H9 (cell line): ENCODE measurements around the gene GOLGA6L24. TPM values are rescaled to one million over a fixed set of nuclear protein-coding genes. Genes with fewer than 3 reads are reported as not detected.
"Not testable (repeated sequence)": the region's sequence is repeated elsewhere in the genome, so short reads cannot be mapped to it uniquely, and the experiment has no call there.

Experiments
- DNase-seq: peaks from one replicate; pipeline ENCODE4 v3.0.0-alpha.2; 2017
- H2AFZ ChIP-seq: one replicate; pipeline ENCODE4 v1.6.1; 2013; ENCODE audit warnings: mild to moderate bottlenecking, low read length, control low read depth, moderate library complexity
- H2AK5ac ChIP-seq: 2 replicates; pipeline ENCODE4 v1.6.1; 2013; ENCODE audit warnings: low read length, control low read depth, mixed read lengths; ENCODE audit not compliant: insufficient read length
- H2BK120ac ChIP-seq: one replicate; pipeline ENCODE4 v1.6.1; 2013; ENCODE audit warnings: low read depth, mild to moderate bottlenecking, low read length, control low read depth, inconsistent platforms; ENCODE audit not compliant: poor library complexity, severe bottlenecking
- H2BK12ac ChIP-seq: 2 replicates; pipeline ENCODE4 v1.6.1; 2013; ENCODE audit warnings: low read length, control low read depth, mixed read lengths, low read depth; ENCODE audit not compliant: insufficient read length
- H2BK15ac ChIP-seq: 2 replicates; pipeline ENCODE4 v1.6.1; 2013; ENCODE audit warnings: low read depth, low read length, control low read depth
- H2BK20ac ChIP-seq: one replicate; pipeline ENCODE4 v1.6.1; 2013; ENCODE audit warnings: low read depth, mild to moderate bottlenecking, low read length, control low read depth, inconsistent platforms; ENCODE audit not compliant: poor library complexity, severe bottlenecking
- H2BK5ac ChIP-seq: 2 replicates; pipeline ENCODE4 v1.6.1; 2013; ENCODE audit warnings: low read length, control low read depth, mixed read lengths; ENCODE audit not compliant: insufficient read length
- H3K14ac ChIP-seq: 2 replicates; pipeline ENCODE4 v1.6.1; 2013; ENCODE audit warnings: low read length, control low read depth; ENCODE audit not compliant: insufficient read depth
- H3K18ac ChIP-seq: 2 replicates; pipeline ENCODE4 v1.6.1; 2013; ENCODE audit warnings: low read depth, mild to moderate bottlenecking, mixed read lengths, low read length, control low read depth; ENCODE audit not compliant: insufficient read length
- H3K23ac ChIP-seq: 2 replicates; pipeline ENCODE4 v1.6.1; 2013; ENCODE audit warnings: low read length, control low read depth, mixed read lengths, low read depth; ENCODE audit not compliant: insufficient read length
- H3K23me2 ChIP-seq: 2 replicates; pipeline ENCODE4 v1.6.1; 2013; ENCODE audit warnings: low read depth, mild to moderate bottlenecking, mixed read lengths, low read length, control low read depth; ENCODE audit not compliant: insufficient read length, poor library complexity, severe bottlenecking
- H3K27ac ChIP-seq: 2 replicates; pipeline ENCODE4 v1.5.1; 2013; ENCODE audit warnings: low read length, control low read depth, mixed read lengths, low read depth; ENCODE audit not compliant: insufficient read length
- H3K27me3 ChIP-seq: 2 replicates; pipeline ENCODE4 v1.6.1; 2013; ENCODE audit warnings: low read length, control low read depth, inconsistent platforms; ENCODE audit not compliant: insufficient read depth
- H3K4ac ChIP-seq: 2 replicates; pipeline ENCODE4 v1.6.1; 2013; ENCODE audit warnings: low read depth, mild to moderate bottlenecking, control low read depth, inconsistent platforms, low read length, moderate library complexity
- H3K4me1 ChIP-seq: 2 replicates; pipeline ENCODE4 v1.6.1; 2013; ENCODE audit warnings: low read length, control low read depth, inconsistent platforms; ENCODE audit not compliant: insufficient read depth
- H3K4me2 ChIP-seq: 2 replicates; pipeline ENCODE4 v1.6.1; 2013; ENCODE audit warnings: low read length, control low read depth, mixed read lengths; ENCODE audit not compliant: insufficient read length, insufficient read depth
- H3K56ac ChIP-seq: 2 replicates; pipeline ENCODE4 v1.6.1; 2013; ENCODE audit warnings: low read depth, mild to moderate bottlenecking, mixed read lengths, low read length, control low read depth; ENCODE audit not compliant: insufficient read length
- H3K79me1 ChIP-seq: 2 replicates; pipeline ENCODE4 v1.6.1; 2013; ENCODE audit warnings: low read depth, mild to moderate bottlenecking, moderate library complexity, low read length, control low read depth, inconsistent platforms; ENCODE audit not compliant: insufficient read depth, poor library complexity, severe bottlenecking
- H3K79me2 ChIP-seq: 2 replicates; pipeline ENCODE4 v1.6.1; 2013; ENCODE audit warnings: low read length, control low read depth, inconsistent platforms; ENCODE audit not compliant: insufficient read depth
- H3K9ac ChIP-seq: 2 replicates; pipeline ENCODE4 v1.6.1; 2013; ENCODE audit warnings: low read length, control low read depth, mixed read lengths; ENCODE audit not compliant: insufficient read length; ENCODE audit errors: extremely low read depth
- H3K9me3 ChIP-seq: one replicate; pipeline ENCODE4 v1.6.1; 2013; ENCODE audit warnings: low read depth, low read length, inconsistent platforms; ENCODE audit not compliant: control insufficient read depth
- H3T11ph ChIP-seq: one replicate; pipeline ENCODE4 v1.6.1; 2013; ENCODE audit warnings: mild to moderate bottlenecking, low read length, control low read depth, inconsistent platforms
- H4K20me1 ChIP-seq: one replicate; pipeline ENCODE4 v1.6.1; 2013; ENCODE audit not compliant: control insufficient read depth, insufficient read length, insufficient read depth
- H4K5ac ChIP-seq: 2 replicates; pipeline ENCODE4 v1.6.1; 2013; ENCODE audit warnings: low read depth, mild to moderate bottlenecking, mixed read lengths, low read length, control low read depth; ENCODE audit not compliant: insufficient read length
- H4K8ac ChIP-seq: replicated peaks from 2 replicates; pipeline ENCODE4 v1.6.1; 2013; ENCODE audit warnings: low read length, control low read depth, mixed read lengths, low read depth; ENCODE audit not compliant: insufficient read length
- H4K91ac ChIP-seq: 2 replicates; pipeline ENCODE4 v1.6.1; 2013; ENCODE audit warnings: low read depth, mild to moderate bottlenecking, moderate library complexity, mixed read lengths, low read length, control low read depth; ENCODE audit not compliant: insufficient read length
- H3K27ac Mint-ChIP-seq, 3 experiments: 2 replicates in 2 of 3; 3 replicates in 1 of 3; pipeline ENCODE4 v1.8.0; 2020 to 2021; ENCODE audit warnings: mixed read lengths in 3 of 3, mild to moderate bottlenecking in 1 of 3, moderate library complexity in 1 of 3
- H3K27me3 Mint-ChIP-seq: 2 replicates; pipeline ENCODE4 v1.8.0; 2021; ENCODE audit warnings: low read depth, mild to moderate bottlenecking, moderate library complexity, mixed read lengths
- H3K36me3 Mint-ChIP-seq, 3 experiments: 2 replicates in 2 of 3; 3 replicates in 1 of 3; pipeline ENCODE4 v1.8.0; 2020 to 2021; ENCODE audit warnings: low read depth in 3 of 3, mixed read lengths in 3 of 3; ENCODE audit not compliant: insufficient read depth in 1 of 3
- H3K4me1 Mint-ChIP-seq, 2 experiments: 2 replicates each; pipeline ENCODE4 v1.8.0; 2020; ENCODE audit warnings: mixed read lengths in 2 of 2
- H3K4me3 Mint-ChIP-seq, 2 experiments: 2 replicates in 1 of 2; 3 replicates in 1 of 2; pipeline ENCODE4 v1.8.0; 2020 to 2021; ENCODE audit warnings: mild to moderate bottlenecking in 2 of 2, mixed read lengths in 2 of 2, moderate library complexity in 1 of 2
- H3K9me3 Mint-ChIP-seq, 2 experiments: 2 replicates in 1 of 2; 3 replicates in 1 of 2; pipeline ENCODE4 v1.8.0; 2020; ENCODE audit warnings: mild to moderate bottlenecking in 2 of 2, mixed read lengths in 2 of 2, moderate library complexity in 1 of 2
- WGBS: extraction: QIAGEN DNeasy Blood & Tissue Kit; methylation state at CpG from one replicate; pipeline ENCODE4 v1.1.7; 2013; ENCODE audit warnings: missing lambda C conversion rate, low lambda C conversion rate, mixed read lengths; ENCODE audit not compliant: insufficient read length; ENCODE audit errors: extremely low coverage; 5-methylcytosine and 5-hydroxymethylcytosine counted together
- total RNA-seq: library from RNA; stranded (reverse); gene quantifications from 2 replicates; pipeline ENCODE4 v1.2.1, GENCODE V29; 2021

GOLGA6L24 gene
- total RNA-seq, 1 experiment from 2014 or later: not detected

DNA sequence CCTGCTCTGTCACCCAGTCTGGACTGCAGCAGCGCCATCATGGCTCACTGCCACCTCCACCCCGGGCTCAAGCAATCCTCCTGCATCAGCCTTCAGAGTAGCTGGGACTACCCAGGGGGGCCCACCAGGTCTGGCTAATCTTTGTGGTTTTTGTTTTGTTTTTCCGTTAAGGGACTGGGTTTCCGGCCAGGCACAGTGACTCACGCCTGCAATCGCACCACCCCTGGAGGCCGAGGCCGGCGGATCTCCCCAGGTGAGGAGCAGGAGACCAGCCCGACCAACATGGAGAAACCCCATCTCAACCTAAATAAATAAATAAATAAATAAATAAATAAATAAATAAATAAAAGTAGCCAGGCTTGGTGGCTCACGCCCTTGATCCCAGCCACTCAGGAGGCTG lies 38.1 kb upstream of the GOLGA6L24 start:
- not testable (repeated sequence) for H2BK12ac ChIP-seq, H4K8ac ChIP-seq, H3K9me3 Mint-ChIP-seq, H3K9ac ChIP-seq, H2BK15ac ChIP-seq, H2AFZ ChIP-seq, H2AK5ac ChIP-seq, H3K23ac ChIP-seq, H3K4ac ChIP-seq, H3K23me2 ChIP-seq, H3K18ac ChIP-seq, H3K9me3 ChIP-seq, H4K91ac ChIP-seq, H2BK5ac ChIP-seq, H3K27me3 ChIP-seq, H4K5ac ChIP-seq, H3K56ac ChIP-seq, H3K4me3 Mint-ChIP-seq, H3K27ac ChIP-seq, H2BK120ac ChIP-seq, H3K79me2 ChIP-seq, H3T11ph ChIP-seq, H3K27me3 Mint-ChIP-seq, H4K20me1 ChIP-seq, DNase-seq, H3K4me1 Mint-ChIP-seq, H3K14ac ChIP-seq, H3K79me1 ChIP-seq, H3K36me3 Mint-ChIP-seq, H2BK20ac ChIP-seq, H3K4me2 ChIP-seq, H3K27ac Mint-ChIP-seq, H3K4me1 ChIP-seq
- WGBS: no CpG with 5 or more reads among the region's 11 CpGs

DNA sequence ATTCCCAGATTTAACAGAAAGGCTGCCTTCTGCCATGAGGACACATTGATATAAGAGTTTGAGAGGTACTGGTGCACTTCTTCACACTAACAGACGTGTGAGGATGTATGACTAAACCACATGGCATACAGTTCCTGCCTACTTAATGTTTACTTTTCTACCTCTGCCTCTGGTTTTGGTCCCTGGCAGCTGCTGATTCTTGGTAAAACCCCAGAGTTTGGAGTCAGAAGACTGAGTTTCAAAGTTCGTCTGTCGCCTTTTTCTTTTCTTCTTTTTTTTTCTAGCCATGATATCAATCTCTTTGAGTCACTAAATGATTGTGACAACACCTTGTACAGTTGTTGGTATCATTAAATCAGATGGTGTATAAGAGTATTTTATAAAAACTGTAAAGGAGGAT lies 22.2 kb upstream of the GOLGA6L24 start:
- H3K27ac Mint-ChIP-seq, H2AK5ac ChIP-seq: not testable (repeated sequence)

More for the DNA sequence above, 22.2 kb upstream of the GOLGA6L24 start:
- H3K4me3 Mint-ChIP-seq, H3K4me1 Mint-ChIP-seq, H3K4me2 ChIP-seq, H3K14ac ChIP-seq, H3K9ac ChIP-seq, H4K91ac ChIP-seq, H3K79me1 ChIP-seq, H3K27me3 ChIP-seq, H2BK15ac ChIP-seq, H3K79me2 ChIP-seq, H2BK5ac ChIP-seq, H2BK120ac ChIP-seq, H2BK12ac ChIP-seq, H3K9me3 Mint-ChIP-seq, H4K20me1 ChIP-seq, H4K5ac ChIP-seq, H3K4me1 ChIP-seq, H3K9me3 ChIP-seq, H3K23ac ChIP-seq, H3K27ac ChIP-seq, DNase-seq, H2AFZ ChIP-seq, H4K8ac ChIP-seq, H3K4ac ChIP-seq, H3K27me3 Mint-ChIP-seq, H3K56ac ChIP-seq, H3K23me2 ChIP-seq, H3T11ph ChIP-seq, H2BK20ac ChIP-seq, H3K18ac ChIP-seq, H3K36me3 Mint-ChIP-seq: not testable (repeated sequence)
- no CpG with 5 or more reads among the region's 3 CpGs for WGBS
